Measurements from ENCODE around the gene CAMK2A.
"Not testable (repeated sequence)": the region's sequence is repeated elsewhere in the genome, so short reads cannot be mapped to it uniquely, and the experiment has no call there.

Gene CAMK2A

GRCh38 chr5:150253416-150254208 lies 36.0 kb downstream of the CAMK2A start:
- no peak for DNase-seq

- no peak for DNase-seq
These were observed 37.1 kb downstream of the CAMK2A start for GRCh38 chr5:150252489-150252888.

GRCh38 chr5:150251504-150251903 lies 38.1 kb downstream of the CAMK2A start:
- no peak for DNase-seq

- no peak for DNase-seq
These were observed 39.8 kb downstream of the CAMK2A start for GRCh38 chr5:150249744-150250143.

GRCh38 chr5:150248946-150249345 lies 40.6 kb downstream of the CAMK2A start:
- no peak for DNase-seq

- DNase-seq = not testable (repeated sequence)
These were observed 41.1 kb downstream of the CAMK2A start for GRCh38 chr5:150248493-150248892.

GRCh38 chr5:150247726-150248125 lies 41.8 kb downstream of the CAMK2A start:
- DNase-seq = no peak

- DNase-seq = no peak
These were observed 42.7 kb downstream of the CAMK2A start for GRCh38 chr5:150246835-150247234.

- DNase-seq = no peak
These were observed 43.1 kb downstream of the CAMK2A start for GRCh38 chr5:150246429-150246828.

GRCh38 chr5:150245808-150246207 lies 43.8 kb downstream of the CAMK2A start:
- DNase-seq = no peak

- DNase-seq = no peak
These were observed 44.3 kb downstream of the CAMK2A start for GRCh38 chr5:150245111-150245789.

- no peak for DNase-seq
These were observed 45.4 kb downstream of the CAMK2A start for GRCh38 chr5:150244209-150244608.

GRCh38 chr5:150243590-150243989 lies 46.0 kb downstream of the CAMK2A start:
- no peak for DNase-seq

GRCh38 chr5:150242251-150242894 lies 47.2 kb downstream of the CAMK2A start:
- DNase-seq = no peak

GRCh38 chr5:150241298-150242160 lies 48.0 kb downstream of the CAMK2A start:
- DNase-seq = no peak

GRCh38 chr5:150239794-150240122 lies 49.8 kb downstream of the CAMK2A start:
- no peak for DNase-seq

- no peak for DNase-seq
These were observed 50.3 kb downstream of the CAMK2A start for GRCh38 chr5:150239099-150239793.

- no peak for DNase-seq
These were observed 50.9 kb downstream of the CAMK2A start for GRCh38 chr5:150238646-150239045.

GRCh38 chr5:150236981-150237754 lies 52.4 kb downstream of the CAMK2A start:
- DNase-seq = no peak

- DNase-seq = no peak
These were observed 53.3 kb downstream of the CAMK2A start for GRCh38 chr5:150236313-150236712.

GRCh38 chr5:150235500-150235854 lies 54.1 kb downstream of the CAMK2A start:
- DNase-seq = no peak

All from fibroblast of skin of right biceps (primary cell).